Fibroblast of pulmonary artery (primary cell): ENCODE measurements around the gene HNMT.

ENCODE experiments used
- DNase-seq: peaks from one replicate; pipeline ENCODE4 v3.0.0-alpha.2; 2010; ENCODE audit warnings: low read depth
- H3K4me3 ChIP-seq: replicated peaks from 2 replicates; pipeline ENCODE4 v1.5.1; 2011; ENCODE audit warnings: low read depth, mild to moderate bottlenecking, control low read depth, low read length, moderate library complexity
- CTCF ChIP-seq: IDR thresholded peaks from 2 replicates; pipeline ENCODE4 v1.5.1; 2011; ENCODE audit warnings: mild to moderate bottlenecking, control low read depth, low read length, inconsistent platforms; ENCODE audit errors: missing control alignments

HNMT gene

GRCh38 chr2:137973280-137973679 lies 9.0 kb downstream of the HNMT start:
- DNase-seq: no peak
- no peak for TF ChIP-seq CTCF
- H3K4me3 ChIP-seq: no peak overlapping the region

GRCh38 chr2:137975280-137976271 lies 11.3 kb downstream of the HNMT start:
- no peak overlapping the region for H3K4me3 ChIP-seq
- DNase-seq: no peak
- no peak for TF ChIP-seq CTCF

- no peak for TF ChIP-seq CTCF
- no peak overlapping the region for H3K4me3 ChIP-seq
- no peak for DNase-seq
Observed at GRCh38 chr2:137976274-137976673, 12.0 kb downstream of the HNMT start.

DNA sequence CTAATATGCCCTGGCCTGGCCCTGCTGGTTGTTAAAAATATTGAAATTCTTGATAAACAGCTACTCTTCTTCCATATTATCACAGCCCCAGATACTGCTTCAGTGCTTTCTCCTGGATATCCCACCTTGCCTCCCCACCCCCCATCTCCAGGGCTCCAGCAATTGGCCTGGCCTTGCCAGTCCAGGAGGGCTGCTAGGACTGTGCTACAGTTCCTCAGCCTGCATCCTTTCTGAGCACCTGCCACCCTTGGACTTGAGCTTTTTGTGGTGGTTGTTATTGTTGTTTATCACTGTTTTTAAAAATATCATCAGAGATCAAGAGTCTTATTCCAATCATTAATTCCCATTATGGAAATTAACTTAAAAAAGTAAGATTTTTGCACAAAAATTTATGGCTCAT lies 13.5 kb downstream of the HNMT start:
- TF ChIP-seq CTCF: no peak
- no peak for DNase-seq
- H3K4me3 ChIP-seq: no peak overlapping the region

- DNase-seq: peak; percentile 63
- TF ChIP-seq CTCF: no peak
Observed at GRCh38 chr2:137980459-137980858, 16.2 kb downstream of the HNMT start.

GRCh38 chr2:137981112-137981656 lies 16.9 kb downstream of the HNMT start:
- DNase-seq: no peak
- no peak for TF ChIP-seq CTCF
- H3K4me3 ChIP-seq: no peak overlapping the region

More at GRCh38 chr2:137980459-137980858, 16.2 kb downstream of the HNMT start:
- H3K4me3 ChIP-seq: no peak overlapping the region

- no peak overlapping the region for H3K4me3 ChIP-seq
- no peak for TF ChIP-seq CTCF
- no peak for DNase-seq
Observed at GRCh38 chr2:137983581-137983980, 19.3 kb downstream of the HNMT start.
